GM21576 (cell line): ENCODE measurements around the gene CHTF18.

Source experiments
- ATAC-seq: cut with Tn5 transposase; IDR thresholded peaks from one replicate; pipeline ENCODE4 v1.9.1; 2021; ENCODE audit warnings: mild to moderate bottlenecking, moderate library complexity; ENCODE audit not compliant: unreplicated experiment

The CHTF18 gene

DNA sequence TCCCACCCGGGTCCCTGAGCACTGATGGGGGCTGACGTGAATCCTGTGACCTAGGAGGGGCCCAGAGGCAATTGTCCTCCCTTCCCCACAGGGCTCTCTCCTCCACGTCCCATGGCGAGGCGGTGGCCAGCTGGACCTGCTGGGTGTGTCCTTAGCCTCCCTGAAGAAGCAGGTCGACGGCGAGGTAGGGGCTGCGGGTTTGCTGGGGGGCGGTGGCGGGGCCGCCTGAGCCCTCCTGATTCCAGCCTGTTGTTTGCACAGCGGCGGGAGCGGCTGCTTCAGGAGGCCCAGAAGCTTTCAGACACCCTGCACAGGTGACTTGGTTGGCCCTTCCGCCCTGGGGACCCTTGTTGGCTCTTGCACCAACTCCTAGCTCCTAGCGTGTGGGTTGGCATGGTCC is 1.7 kb downstream of the CHTF18 start:
- ATAC-seq = no peak

- ATAC-seq = no peak
These were observed 2.7 kb downstream of the CHTF18 start for GRCh38 chr16:791131-791530.

GRCh38 chr16:792221-792995 is 4.0 kb downstream of the CHTF18 start:
- no peak for ATAC-seq

- no peak for ATAC-seq
These were observed 5.0 kb downstream of the CHTF18 start for GRCh38 chr16:793414-793813.

- ATAC-seq = no peak
These were observed 5.8 kb downstream of the CHTF18 start for GRCh38 chr16:794091-794822.

DNA sequence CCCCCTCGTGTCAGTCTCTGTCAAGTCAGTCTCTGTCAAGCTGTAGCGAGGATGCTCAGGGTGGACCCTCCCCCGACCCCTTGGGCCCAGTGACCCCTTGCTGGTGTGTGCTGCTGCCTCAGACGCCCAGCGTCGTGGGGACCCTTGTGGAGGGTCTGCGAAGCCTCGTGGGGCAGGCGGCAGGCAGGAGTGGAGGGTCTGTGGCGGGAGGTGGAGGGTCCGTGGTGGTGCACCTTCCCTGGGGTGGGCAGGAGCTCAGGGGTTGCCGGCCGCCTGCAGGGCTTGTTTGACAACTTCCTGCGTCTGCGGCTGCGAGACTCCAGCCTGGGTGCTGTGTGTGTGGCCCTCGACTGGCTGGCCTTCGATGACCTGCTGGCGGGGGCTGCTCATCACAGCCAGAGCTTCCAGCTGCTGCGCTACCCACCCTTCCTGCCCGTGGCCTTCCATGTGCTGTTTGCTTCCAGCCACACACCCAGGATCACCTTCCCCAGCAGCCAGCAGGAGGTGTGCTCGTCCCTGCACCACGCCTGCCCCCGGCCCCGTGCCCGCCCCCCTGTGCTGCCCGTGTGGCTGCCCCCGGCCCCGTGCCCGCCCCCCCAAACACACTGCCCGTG is 6.5 kb downstream of the CHTF18 start:
- ATAC-seq = no peak

GRCh38 chr16:795580-796229 is 7.3 kb downstream of the CHTF18 start:
- no peak for ATAC-seq

DNA sequence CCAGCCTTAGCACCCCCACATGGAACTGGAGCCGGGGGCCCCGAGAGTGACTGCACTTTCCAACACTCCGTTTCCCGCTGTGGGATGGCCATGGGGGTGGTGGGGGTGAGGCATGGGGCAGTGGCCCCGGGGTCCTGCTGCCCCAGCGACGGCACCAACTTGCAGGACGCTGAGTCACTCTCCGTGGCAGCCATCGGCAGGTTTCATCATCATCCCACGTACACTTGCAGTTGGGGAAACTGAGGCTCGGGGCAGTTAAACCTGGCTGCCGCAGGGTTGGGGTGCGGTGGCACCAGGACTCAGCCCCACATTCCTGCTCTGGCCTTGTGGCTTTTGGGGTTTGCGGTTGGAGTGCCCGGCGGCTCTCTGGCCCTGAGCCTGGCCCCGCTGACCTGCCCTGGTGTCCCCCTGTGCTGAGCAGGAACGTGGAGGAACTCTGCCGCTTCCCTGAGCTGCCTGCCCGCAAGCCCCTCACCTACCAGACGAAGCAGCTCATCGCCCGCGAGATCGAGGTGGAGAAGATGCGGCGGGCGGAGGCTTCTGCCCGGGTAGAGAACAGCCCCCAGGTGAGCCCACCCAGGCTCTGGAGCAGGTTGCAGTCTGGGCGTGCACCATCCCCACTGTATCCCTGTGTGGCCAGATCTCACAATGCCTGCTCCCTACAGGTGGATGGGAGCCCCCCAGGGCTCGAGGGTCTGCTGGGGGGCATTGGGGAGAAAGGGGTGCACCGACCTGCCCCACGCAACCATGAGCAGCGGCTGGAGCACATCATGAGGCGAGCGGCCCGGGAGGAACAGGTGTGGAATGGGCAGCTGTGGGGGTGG is 8.1 kb downstream of the CHTF18 start:
- ATAC-seq = no peak

- no peak for ATAC-seq
These were observed 8.7 kb downstream of the CHTF18 start for GRCh38 chr16:797120-797420.

- ATAC-seq = no peak
These were observed 9.3 kb downstream of the CHTF18 start for GRCh38 chr16:797686-798085.

DNA sequence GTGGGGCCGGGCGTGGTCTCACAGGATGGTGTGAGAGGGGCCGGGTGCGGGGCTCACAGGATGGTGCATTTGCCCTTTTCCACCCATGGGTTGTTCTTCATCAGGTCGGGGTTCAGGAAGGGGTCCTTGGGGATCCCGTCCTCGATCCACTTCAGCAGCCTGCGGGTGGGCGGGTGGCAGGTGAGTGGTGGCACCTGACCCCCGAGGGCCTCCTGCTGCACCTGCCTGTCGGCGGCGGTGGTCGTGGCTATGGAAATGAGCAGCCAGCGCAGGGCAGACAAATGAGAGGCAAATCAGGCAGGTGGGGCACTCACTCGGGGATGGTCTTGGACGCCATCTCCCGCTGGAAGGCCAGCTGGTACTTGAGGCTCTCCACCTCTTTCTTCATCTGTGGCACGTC is 10.2 kb downstream of the CHTF18 start:
- no peak for ATAC-seq

- no peak for ATAC-seq
These were observed 10.9 kb downstream of the CHTF18 start for GRCh38 chr16:799111-799947.

DNA sequence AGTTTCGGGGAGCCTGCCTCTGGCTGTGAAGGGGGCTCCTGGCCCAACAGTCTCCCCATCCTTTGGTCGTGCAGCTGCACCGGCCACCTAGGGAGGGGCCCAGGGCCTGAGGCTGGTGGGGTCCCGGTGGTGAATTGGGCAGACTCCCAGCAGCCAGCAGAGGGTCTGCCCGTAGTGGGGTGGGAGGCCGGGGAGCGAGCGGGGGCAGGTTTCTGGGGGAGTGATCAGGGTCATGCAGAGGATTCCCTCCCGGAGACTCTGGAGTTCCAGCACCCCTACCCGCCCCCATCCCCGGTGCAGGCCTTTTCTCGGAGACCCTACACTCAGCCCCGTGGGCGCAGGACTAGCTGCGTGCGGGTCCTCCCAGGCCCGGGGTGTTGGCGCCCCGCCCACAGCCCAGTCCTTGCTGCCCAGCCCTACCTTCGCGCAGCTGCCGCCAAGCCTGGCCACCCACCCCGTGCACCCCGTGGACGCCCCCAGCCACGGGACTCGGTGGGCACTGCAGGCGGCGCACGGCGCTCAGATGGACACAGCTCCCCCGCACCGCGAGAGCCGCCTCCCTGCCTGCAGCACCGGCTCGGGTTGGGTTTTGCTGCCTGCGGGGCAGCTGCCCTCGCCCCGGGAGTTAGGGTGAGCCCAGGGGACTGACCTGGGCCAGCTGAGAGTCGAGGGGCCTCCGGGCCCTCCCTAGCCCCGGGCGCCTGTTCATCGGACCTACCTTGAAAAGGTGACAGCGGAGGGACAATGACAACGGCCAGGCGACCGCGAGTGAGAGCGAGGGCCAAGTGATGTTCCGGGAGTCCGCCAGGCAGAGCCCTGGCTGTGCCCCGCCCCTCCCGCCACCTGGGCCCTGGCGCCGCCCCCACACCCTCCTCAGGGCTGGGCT is 11.8 kb downstream of the CHTF18 start, which contains the start of gene GNG13:
Gene GNG13, minus strand, starts transcription at position 787 of the 886 bp plus-strand sequence. CDS start 1,657 bp downstream, outside the sequence.
- ATAC-seq = no peak

GRCh38 chr16:800834-801511 is 12.6 kb downstream of the CHTF18 start:
- no peak for ATAC-seq

DNA sequence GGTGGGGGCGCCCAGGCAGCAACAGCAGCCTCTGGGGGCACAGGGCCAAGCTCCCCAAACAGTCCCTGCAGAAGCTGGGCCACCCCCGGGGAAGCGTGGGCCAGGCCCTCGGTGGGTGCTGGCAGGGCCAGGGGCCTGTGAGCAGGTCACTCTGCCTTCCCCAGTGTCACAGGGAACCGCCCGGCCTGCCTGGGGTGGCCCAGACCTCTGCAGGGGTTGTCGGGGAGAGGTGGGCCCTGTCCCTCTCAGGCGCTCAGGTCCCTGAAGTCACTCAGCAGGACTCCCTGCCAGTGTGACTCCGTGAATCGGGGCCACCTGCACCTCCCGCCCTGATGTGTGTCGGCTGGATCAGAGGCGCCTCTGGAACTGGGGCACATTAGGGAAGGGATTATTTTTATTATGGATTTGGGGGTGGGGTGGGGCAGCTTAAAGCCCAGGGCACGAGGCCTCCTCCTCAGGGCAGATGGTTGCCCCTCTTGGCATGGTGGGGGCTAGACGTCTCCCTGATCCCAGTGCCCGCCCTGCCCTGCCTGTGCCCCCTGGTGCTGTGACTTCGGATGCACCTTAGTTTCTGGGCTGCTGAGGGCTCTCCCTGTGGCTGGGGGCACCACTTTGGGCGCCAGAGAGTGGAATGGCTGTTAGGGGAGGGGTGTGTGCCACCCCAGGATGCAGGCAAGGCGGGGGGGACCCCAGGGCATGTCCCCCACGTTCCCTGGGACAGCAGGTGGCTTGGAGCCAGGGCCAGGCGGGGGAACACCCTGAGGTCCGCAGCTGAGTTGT is 13.4 kb downstream of the CHTF18 start:
- no peak for ATAC-seq

- ATAC-seq = no peak
These were observed 14.0 kb downstream of the CHTF18 start for GRCh38 chr16:802461-802860.

- no peak for ATAC-seq
These were observed 14.7 kb downstream of the CHTF18 start for GRCh38 chr16:802914-803753.
